C4-2B (cell line): ENCODE measurements around the gene PLEKHG4.

Experiments used
- CTCF ChIP-seq: fragments of 450-650 bp; conservative IDR thresholded peaks from 2 replicates; pipeline ENCODE4 v1.5.1; 2017; ENCODE audit warnings: mild to moderate bottlenecking
- ZFX ChIP-seq: fragments of 450-650 bp; IDR thresholded peaks from 2 replicates; pipeline ENCODE4 v1.6.1; 2017

GRCh38 chr16:67245186-67245585 is 34.1 kb upstream of the PLEKHG4 start:
- TF ChIP-seq CTCF (no peak), ZFX (no peak)
